ENCODE data around the gene ECHS1. TPM values are rescaled to one million over a fixed set of nuclear protein-coding genes. Genes with fewer than 3 reads are reported as not detected.

Gene ECHS1
- total RNA-seq, 6 experiments from 2014 or later, result 105 to 137 (median 114) TPM

- Mint-ChIP-seq H3K27ac (no peak overlapping the region), H3K27me3 (ENCODE audit: insufficient read depth) (peaks cover 1% of the 10 kb centered on the region), H3K36me3 (ENCODE audit: low read depth) (peaks cover 81% of the 10 kb centered on the region), H3K9me3 (peaks cover 33% of the 10 kb centered on the region), H3K4me3 (no peak overlapping the region), H3K4me1 (ENCODE audit: low read depth) (peaks cover 5% of the 10 kb centered on the region; the same call in 1 of the 2 replicates)
- no peak for DNase-seq
- TF ChIP-seq CTCF (IDR thresholded peaks at IDR 0.05), result no peak
Observed at GRCh38 chr10:133411523-133412380, 38.6 kb upstream of the ECHS1 start.

GRCh38 chr10:133405844-133406527 is 32.8 kb upstream of the ECHS1 start:
- Mint-ChIP-seq H3K27ac (peak overlapping the region; percentile 59), H3K36me3 (ENCODE audit: low read depth) (peaks cover 63% of the 10 kb centered on the region)

GRCh38 chr10:133405272-133405671 is 32.1 kb upstream of the ECHS1 start:
- H3K36me3 Mint-ChIP-seq (ENCODE audit: low read depth), result peaks cover 56% of the 10 kb centered on the region
- H3K27me3 Mint-ChIP-seq (ENCODE audit: insufficient read depth), result no peaks in the 10 kb centered on the region; the same call in 1 of the 2 replicates
- TF ChIP-seq CTCF (IDR thresholded peaks at IDR 0.05), result no peak
- peaks cover 2% of the 10 kb centered on the region for H3K9me3 Mint-ChIP-seq
- H3K27ac Mint-ChIP-seq, result peak overlapping the region; percentile 59
- DNase-seq, result peak; percentile 18
- peak overlapping the region; percentile 38 for H3K4me3 Mint-ChIP-seq
- H3K4me1 Mint-ChIP-seq (ENCODE audit: low read depth), result peaks cover 30% of the 10 kb centered on the region

More at GRCh38 chr10:133405844-133406527, 32.8 kb upstream of the ECHS1 start:
- peak; percentile 60 for DNase-seq
- TF ChIP-seq CTCF (IDR thresholded peaks at IDR 0.05), result no peak
- H3K4me3 Mint-ChIP-seq, result peak overlapping the region; percentile 38
- no peaks in the 10 kb centered on the region; the same call in 1 of the 2 replicates for H3K27me3 Mint-ChIP-seq (ENCODE audit: insufficient read depth)
- H3K9me3 Mint-ChIP-seq, result peaks cover 8% of the 10 kb centered on the region
- H3K4me1 Mint-ChIP-seq (ENCODE audit: low read depth), result peaks cover 30% of the 10 kb centered on the region

GRCh38 chr10:133403784-133404183 is 30.6 kb upstream of the ECHS1 start:
- no peak for TF ChIP-seq CTCF (IDR thresholded peaks at IDR 0.05)
- Mint-ChIP-seq H3K36me3 (ENCODE audit: low read depth) (peaks cover 41% of the 10 kb centered on the region), H3K9me3 (no peaks in the 10 kb centered on the region), H3K27ac (no peak overlapping the region), H3K4me3 (no peak overlapping the region), H3K27me3 (ENCODE audit: insufficient read depth) (no peaks in the 10 kb centered on the region; the same call in 1 of the 2 replicates), H3K4me1 (ENCODE audit: low read depth) (peaks cover 30% of the 10 kb centered on the region)
- DNase-seq, result no peak

GRCh38 chr10:133403359-133403758 is 30.2 kb upstream of the ECHS1 start:
- Mint-ChIP-seq H3K27ac (no peak overlapping the region), H3K27me3 (ENCODE audit: insufficient read depth) (no peaks in the 10 kb centered on the region; the same call in 1 of the 2 replicates), H3K9me3 (no peaks in the 10 kb centered on the region), H3K36me3 (ENCODE audit: low read depth) (peaks cover 37% of the 10 kb centered on the region), H3K4me1 (ENCODE audit: low read depth) (peaks cover 30% of the 10 kb centered on the region), H3K4me3 (no peak overlapping the region)
- no peak for TF ChIP-seq CTCF (IDR thresholded peaks at IDR 0.05)
- no peak for DNase-seq
